Kidney (tissue), 22 donors: Measurements from ENCODE around the gene UPK1B. TPM values are rescaled to one million over a fixed set of nuclear protein-coding genes. Genes with fewer than 3 reads are reported as not detected.
A peak's percentile ranks its signal among the peaks of the same experiment; 100 is the strongest.
"Not testable (repeated sequence)": the region's sequence is repeated elsewhere in the genome, so short reads cannot be mapped to it uniquely, and the experiment has no call there.

ENCODE experiments used
- DNase-seq, 5 donors: peaks; one replicate each; pipeline ENCODE4 v3.0.0-alpha.2; 2013 to 2020
- FAIRE-seq: peaks from 2 replicates; lab custom pipeline; 2012; peaks lifted over from hg19 to GRCh38; lab: Jason Lieb, UNC
- H3K27ac ChIP-seq, 2 donors: one replicate each; pipeline ENCODE4 v1.7.0; 2013; ENCODE audit warnings: low read depth in 2 of 2, low read length in 2 of 2, inconsistent platforms in 1 of 2
- H3K27me3 ChIP-seq: one replicate; pipeline ENCODE4 v1.7.1; 2013; ENCODE audit warnings: low read length, inconsistent platforms; ENCODE audit not compliant: control insufficient read depth, insufficient read depth
- H3K36me3 ChIP-seq, 3 donors: one replicate each; pipeline versions ENCODE4 v1.7.0 to v1.7.1; 2013; ENCODE audit warnings: low read length in 3 of 3, control low read depth in 1 of 3, inconsistent platforms in 1 of 3; ENCODE audit not compliant: insufficient read depth in 3 of 3, control insufficient read depth in 2 of 3
- H3K4me1 ChIP-seq, 3 donors: one replicate each; pipeline versions ENCODE4 v1.7.0 to v1.7.1; 2013; ENCODE audit warnings: low read length in 3 of 3, inconsistent platforms in 1 of 3, low read depth in 1 of 3; ENCODE audit not compliant: control insufficient read depth in 2 of 3, insufficient read depth in 2 of 3
- H3K4me3 ChIP-seq, 3 donors: one replicate each; pipeline versions ENCODE4 v1.7.0 to v1.8.1; 2013; ENCODE audit warnings: low read length in 3 of 3, control low read depth in 1 of 3, inconsistent platforms in 1 of 3
- H3K9ac ChIP-seq, 3 donors: one replicate each; pipeline versions ENCODE4 v1.7.0 to v1.7.1; 2013; ENCODE audit warnings: low read length in 3 of 3, control low read depth in 1 of 3, inconsistent platforms in 1 of 3
- H3K9me3 ChIP-seq, 3 donors: one replicate each; pipeline versions ENCODE4 v1.7.0 to v1.7.1; 2013; ENCODE audit warnings: low read length in 3 of 3, control low read depth in 1 of 3, inconsistent platforms in 1 of 3; ENCODE audit not compliant: control insufficient read depth in 2 of 3, insufficient read depth in 1 of 3
- CTCF ChIP-seq: IDR thresholded peaks from 3 replicates; pipeline ENCODE4 v1.5.1; 2012; ENCODE audit warnings: mild to moderate bottlenecking, moderate library complexity, borderline replicate concordance; ENCODE audit not compliant: insufficient read depth; ENCODE audit errors: extremely low read depth
- intact Hi-C: fragments of 100-400 bp; cut with DNase I; formaldehyde crosslinking; loops from one replicate; pipeline ENCODE4 v1.11.1; 2022
- long read RNA-seq, 10 donors: library from polyadenylated mRNA in 1 of 10; unstranded in 1 of 10; transcript quantifications; one replicate each; pipeline ENCODE4 v2.0.0 and lab custom pipeline, GENCODE V29; 2021 to 2026
- polyA plus RNA-seq: library from polyadenylated mRNA; stranded (reverse); fragments of 350-450 nt; fragmentation: Illumina TruSeq; extraction: RNeasy Lipid Tissue Mini Kit (QIAGEN cat#74804); gene quantifications from one replicate; pipeline ENCODE4 v1.2.3, GENCODE V29; 2014; ENCODE audit warnings: low read depth, low replicate concordance; ENCODE audit not compliant: insufficient read depth
- total RNA-seq: library from RNA; stranded (reverse); fragmentation: NEBNext Ultra II Directional; extraction: Animal tissue kit (Norgen Biotek cat#: 25700); gene quantifications from one replicate; pipeline ENCODE4 v1.2.1, GENCODE V29; 2021
- donor health status: control.
- donor health status: control.
- donor health status: control.
- donor health status: control.
- donor health status: control.
- donor health status: DM: yes; HTN: yes; CAD: no.
- donor health status: Normal renal cell carcinoma (clear cell type).

The UPK1B gene
- total RNA-seq (12.4 TPM), polyA plus RNA-seq (3.9 TPM)
- long read RNA-seq, donor 1: 0 reads
- long read RNA-seq, donor 2, partial matches to known transcripts: 0 of 3 reads
- long read RNA-seq, donor 2, other reads (novel, unspliced or antisense): 0 of 3 reads
- long read RNA-seq, donor 3, partial matches to known transcripts: 0 of 4 reads
- long read RNA-seq, donor 3, other reads (novel, unspliced or antisense): 0 of 4 reads
- long read RNA-seq, donor 4, partial matches to known transcripts: 0 of 4 reads
- long read RNA-seq, donor 4, other reads (novel, unspliced or antisense): 0 of 4 reads
- long read RNA-seq, donor 5: 0 reads
- long read RNA-seq, donor 6, partial matches to known transcripts: 0 of 4 reads
- long read RNA-seq, donor 6, other reads (novel, unspliced or antisense): 0 of 4 reads
- long read RNA-seq, donor 7, transcript UPK1B-201 (8 exons, 2,118 nt): major isoform, 9 of 16 reads
- long read RNA-seq, donor 7, partial matches to known transcripts: 1 of 16 reads
- long read RNA-seq, donor 7, other reads (novel, unspliced or antisense): 6 of 16 reads
- long read RNA-seq, donor 8, partial matches to known transcripts: 0 of 2 reads
- long read RNA-seq, donor 8, other reads (novel, unspliced or antisense): 0 of 2 reads
- long read RNA-seq, donor 9: 0 reads
- long read RNA-seq, donor 10: 0 reads

- TF ChIP-seq CTCF: no peak
- Histone ChIP-seq H3K27me3 (no peaks in the 10 kb centered on the region), H3K36me3 (no peaks in the 10 kb centered on the region), H3K9me3 (no peaks in the 10 kb centered on the region), H3K4me1 (peaks cover 0 to 3% (median 0%) of the 10 kb centered on the region in 3 donors), H3K9ac (no peak within 1 kb of the TSS), H3K4me3 (peak within 1 kb of the TSS in 2 of 3 donors; percentile 3 to 12), H3K27ac (no peak within 1 kb of the TSS)
- DNase-seq: peak in 4 of 5 donors; percentile 57 to 73 (median 62)
- intact Hi-C loops: no loop called here
- no peak for FAIRE-seq
Measured at GRCh38 chr3:119173325-119173724, at the start of gene UPK1B. Gene UPK1B, plus strand, starts transcription at chr3:119173598. Its CDS starts 13,144 bp downstream, at chr3:119186742.

GRCh38 chr3:119125342-119125741 lies 48.1 kb upstream of the UPK1B start:
- H3K9me3 ChIP-seq: no peaks in the 10 kb centered on the region
- H3K36me3 ChIP-seq: no peaks in the 10 kb centered on the region
- H3K4me3 ChIP-seq: no peak overlapping the region
- intact Hi-C loops: no loop called here
- no peak for TF ChIP-seq CTCF
- H3K27ac ChIP-seq: no peak overlapping the region
- H3K27me3 ChIP-seq: no peaks in the 10 kb centered on the region
- H3K9ac ChIP-seq: no peak overlapping the region
- H3K4me1 ChIP-seq: no peaks in the 10 kb centered on the region
- no peak for FAIRE-seq
- no peak for DNase-seq

- TF ChIP-seq CTCF: no peak
- no peaks in the 10 kb centered on the region for H3K36me3 ChIP-seq
- DNase-seq (peak in 1 of 5 donors; percentile 33), FAIRE-seq (no peak)
- H3K9ac ChIP-seq: no peak overlapping the region
- no peaks in the 10 kb centered on the region for H3K4me1 ChIP-seq
- H3K4me3 ChIP-seq: no peak overlapping the region
- H3K27me3 ChIP-seq: no peaks in the 10 kb centered on the region
- intact Hi-C loops: no loop called here
- no peaks in the 10 kb centered on the region for H3K9me3 ChIP-seq
- H3K27ac ChIP-seq: no peak overlapping the region
Measured at GRCh38 chr3:119125742-119126504, 47.5 kb upstream of the UPK1B start.

GRCh38 chr3:119130291-119130690 lies 43.1 kb upstream of the UPK1B start:
- H3K4me3 ChIP-seq, FAIRE-seq, H3K36me3 ChIP-seq, H3K9ac ChIP-seq, H3K4me1 ChIP-seq, DNase-seq, H3K27ac ChIP-seq, H3K9me3 ChIP-seq, H3K27me3 ChIP-seq, intact Hi-C loops: not testable (repeated sequence)

- H3K36me3 ChIP-seq, H3K27ac ChIP-seq, FAIRE-seq, H3K4me1 ChIP-seq, H3K4me3 ChIP-seq, H3K9ac ChIP-seq, H3K27me3 ChIP-seq, intact Hi-C loops, DNase-seq, H3K9me3 ChIP-seq: not testable (repeated sequence)
Measured at GRCh38 chr3:119132291-119132690, 41.1 kb upstream of the UPK1B start.
